Measurements from ENCODE around the gene CEBPA. TPM values are rescaled to one million over a fixed set of nuclear protein-coding genes. Genes with fewer than 3 reads are reported as not detected.

The CEBPA gene
- total RNA-seq, 2 experiments from 2014 or later, result 2.1 to 2.5 TPM

- no peak for TF ChIP-seq CTCF (conservative IDR thresholded peaks at IDR 0.05; ENCODE audit: low read length)
- Histone ChIP-seq H3K36me3 (ENCODE audit: insufficient read depth, low read length) (no peaks in the 10 kb centered on the region), H3K9me3 (ENCODE audit: low read length) (no peaks in the 10 kb centered on the region), H3K79me2 (ENCODE audit: insufficient read depth, low read depth, low read length) (no peaks in the 10 kb centered on the region), H2AFZ (ENCODE audit: low read length) (no peak overlapping the region), H3K4me3 (ENCODE audit: low read depth, low read length, poor library complexity, severe bottlenecking) (no peak overlapping the region), H4K20me1 (ENCODE audit: insufficient read depth, low read length) (no peaks in the 10 kb centered on the region), H3K9me2 (ENCODE audit: insufficient read depth, low read length) (no peaks in the 10 kb centered on the region), H3K27ac (ENCODE audit: low read depth, low read length, poor library complexity, severe bottlenecking) (no peak overlapping the region), H3K4me1 (ENCODE audit: insufficient read depth, low read length, poor library complexity, severe bottlenecking) (no peaks in the 10 kb centered on the region), H3K4me2 (ENCODE audit: low read length) (no peak overlapping the region)
- BruUV-seq (replicated peaks), result no TSS peak
- intact Hi-C loops (cut with micrococcal nuclease; ENCODE audit: unreplicated experiment), result no loop called here
- ChIA-PET POLR2A (no interaction called here), CTCF (ENCODE audit: unreplicated experiment) (interaction anchor here (0.7 kb wide), 1 partner anchor 33 kb away, joined by 3 read pairs; no protein-coding TSS in a partner anchor)
- no peak for DNase-seq (ENCODE audit: low spot score)
These were observed 30.9 kb downstream of the CEBPA start for GRCh38 chr19:33271246-33272021.

GRCh38 chr19:33270769-33271168 lies 31.6 kb downstream of the CEBPA start:
- Histone ChIP-seq H3K4me1 (ENCODE audit: insufficient read depth, low read length, poor library complexity, severe bottlenecking) (no peaks in the 10 kb centered on the region), H3K9me2 (ENCODE audit: insufficient read depth, low read length) (no peaks in the 10 kb centered on the region), H3K36me3 (ENCODE audit: insufficient read depth, low read length) (no peaks in the 10 kb centered on the region), H3K9me3 (ENCODE audit: low read length) (no peaks in the 10 kb centered on the region), H2AFZ (ENCODE audit: low read length) (no peak overlapping the region), H4K20me1 (ENCODE audit: insufficient read depth, low read length) (no peaks in the 10 kb centered on the region), H3K27ac (ENCODE audit: low read depth, low read length, poor library complexity, severe bottlenecking) (no peak overlapping the region), H3K4me3 (ENCODE audit: low read depth, low read length, poor library complexity, severe bottlenecking) (no peak overlapping the region), H3K4me2 (ENCODE audit: low read length) (no peak overlapping the region), H3K79me2 (ENCODE audit: insufficient read depth, low read depth, low read length) (no peaks in the 10 kb centered on the region)
- intact Hi-C loops (cut with micrococcal nuclease; ENCODE audit: unreplicated experiment), result no loop called here
- ChIA-PET CTCF (ENCODE audit: unreplicated experiment) (no interaction called here), POLR2A (no interaction called here)
- no TSS peak for BruUV-seq (replicated peaks)
- no peak for TF ChIP-seq CTCF (conservative IDR thresholded peaks at IDR 0.05; ENCODE audit: low read length)
- TF ChIP-seq EZH2phosphoT487 (IDR thresholded peaks at IDR 0.05; ENCODE audit: borderline replicate concordance, low read depth, low read length), result no peak
- DNase-seq (ENCODE audit: low spot score), result no peak

- no peak for TF ChIP-seq CTCF (conservative IDR thresholded peaks at IDR 0.05; ENCODE audit: low read length)
- Histone ChIP-seq H3K36me3 (ENCODE audit: insufficient read depth, low read length) (no peaks in the 10 kb centered on the region), H2AFZ (ENCODE audit: low read length) (no peak overlapping the region), H3K4me1 (ENCODE audit: insufficient read depth, low read length, poor library complexity, severe bottlenecking) (no peaks in the 10 kb centered on the region), H4K20me1 (ENCODE audit: insufficient read depth, low read length) (no peaks in the 10 kb centered on the region), H3K27ac (ENCODE audit: low read depth, low read length, poor library complexity, severe bottlenecking) (no peak overlapping the region), H3K4me3 (ENCODE audit: low read depth, low read length, poor library complexity, severe bottlenecking) (no peak overlapping the region), H3K9me3 (ENCODE audit: low read length) (no peaks in the 10 kb centered on the region), H3K79me2 (ENCODE audit: insufficient read depth, low read depth, low read length) (no peaks in the 10 kb centered on the region), H3K4me2 (ENCODE audit: low read length) (no peak overlapping the region), H3K9me2 (ENCODE audit: insufficient read depth, low read length) (no peaks in the 10 kb centered on the region)
- CTCF ChIA-PET (ENCODE audit: unreplicated experiment), result no interaction called here
- BruUV-seq (replicated peaks), result no TSS peak
- POLR2A ChIA-PET, result no interaction called here
- intact Hi-C loops (cut with micrococcal nuclease; ENCODE audit: unreplicated experiment), result no loop called here
- no peak for DNase-seq (ENCODE audit: low spot score)
These were observed 33.3 kb downstream of the CEBPA start for GRCh38 chr19:33269016-33269415.

Measured in OCI-LY7 (cell line).